AG09319 (cell line): ENCODE data around the gene RASIP1.
"Not testable (repeated sequence)": the region's sequence is repeated elsewhere in the genome, so short reads cannot be mapped to it uniquely, and the experiment has no call there.

ENCODE experiments used
- DNase-seq: peaks from one replicate; pipeline ENCODE4 v3.0.0-alpha.2; 2010; ENCODE audit warnings: low read depth; ENCODE audit errors: extremely low read depth
- TF ChIP-seq, protein P1 (sequence below): IDR thresholded peaks from 2 replicates; pipeline ENCODE4 v1.5.1; 2011; ENCODE audit warnings: low read depth, mild to moderate bottlenecking, inconsistent platforms, low read length, moderate library complexity

The RASIP1 gene

DNA sequence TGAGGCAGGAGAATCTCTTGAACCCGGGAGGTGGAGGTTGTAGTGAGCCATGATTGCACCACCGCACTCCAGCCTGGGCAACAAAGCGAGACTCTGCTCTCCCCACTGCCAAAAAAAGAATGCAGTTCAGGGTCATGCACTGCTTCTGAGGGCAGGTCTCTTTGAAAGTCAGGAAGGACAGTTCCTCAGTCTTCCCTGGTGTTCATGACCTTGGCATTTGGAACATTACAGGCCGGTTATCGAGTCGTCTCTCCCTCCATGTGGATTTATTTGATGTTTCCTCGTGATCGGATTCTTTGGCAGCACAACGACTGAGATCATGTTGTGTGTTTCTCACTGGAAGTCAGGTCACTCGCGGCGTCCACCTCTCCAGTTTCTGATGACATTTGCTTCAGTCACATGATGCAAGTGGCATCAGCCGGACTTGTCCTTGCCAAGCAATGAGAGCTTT lies 32.1 kb upstream of the RASIP1 start:
- TF ChIP-seq, protein P1, sequence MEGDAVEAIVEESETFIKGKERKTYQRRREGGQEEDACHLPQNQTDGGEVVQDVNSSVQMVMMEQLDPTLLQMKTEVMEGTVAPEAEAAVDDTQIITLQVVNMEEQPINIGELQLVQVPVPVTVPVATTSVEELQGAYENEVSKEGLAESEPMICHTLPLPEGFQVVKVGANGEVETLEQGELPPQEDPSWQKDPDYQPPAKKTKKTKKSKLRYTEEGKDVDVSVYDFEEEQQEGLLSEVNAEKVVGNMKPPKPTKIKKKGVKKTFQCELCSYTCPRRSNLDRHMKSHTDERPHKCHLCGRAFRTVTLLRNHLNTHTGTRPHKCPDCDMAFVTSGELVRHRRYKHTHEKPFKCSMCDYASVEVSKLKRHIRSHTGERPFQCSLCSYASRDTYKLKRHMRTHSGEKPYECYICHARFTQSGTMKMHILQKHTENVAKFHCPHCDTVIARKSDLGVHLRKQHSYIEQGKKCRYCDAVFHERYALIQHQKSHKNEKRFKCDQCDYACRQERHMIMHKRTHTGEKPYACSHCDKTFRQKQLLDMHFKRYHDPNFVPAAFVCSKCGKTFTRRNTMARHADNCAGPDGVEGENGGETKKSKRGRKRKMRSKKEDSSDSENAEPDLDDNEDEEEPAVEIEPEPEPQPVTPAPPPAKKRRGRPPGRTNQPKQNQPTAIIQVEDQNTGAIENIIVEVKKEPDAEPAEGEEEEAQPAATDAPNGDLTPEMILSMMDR = no peak
- no peak for DNase-seq

DNA sequence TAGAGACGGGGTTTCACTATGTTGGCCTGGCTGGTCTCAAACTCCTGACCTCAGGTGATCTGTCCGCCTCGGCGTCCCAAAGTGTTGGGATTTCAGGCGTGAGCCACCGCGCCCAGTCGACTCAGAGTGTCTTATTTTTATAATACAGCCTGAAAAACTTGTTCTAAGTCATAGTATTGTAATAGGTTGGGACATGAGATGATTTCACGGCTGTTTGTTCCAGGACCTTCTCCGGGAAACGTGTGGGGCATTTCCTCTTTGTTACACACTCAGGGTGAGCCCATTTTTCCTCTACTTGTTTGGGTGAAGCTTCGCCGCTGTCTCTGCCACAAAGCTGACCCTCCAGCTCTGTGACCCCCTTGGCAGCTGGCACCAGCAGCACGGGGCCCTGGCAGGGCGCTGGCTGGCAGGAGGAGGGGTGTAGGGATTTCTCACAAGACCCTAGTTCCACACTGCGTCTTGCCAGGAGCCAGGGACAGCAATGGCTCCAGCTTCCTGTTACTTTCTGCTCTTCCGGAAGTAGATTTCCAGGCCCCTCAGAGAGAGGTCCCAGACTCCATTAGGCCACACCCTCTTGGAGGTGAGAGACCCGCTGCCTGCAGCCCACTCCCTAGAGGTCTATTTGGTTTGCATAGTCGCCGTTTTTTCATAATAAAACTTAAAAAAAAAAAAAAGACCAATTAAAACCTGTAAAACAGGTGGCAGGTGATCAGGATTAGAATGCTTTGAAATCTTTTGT lies 30.5 kb upstream of the RASIP1 start:
- DNase-seq = no peak
- TF ChIP-seq, protein P1 = no peak

- DNase-seq = no peak
Observed at GRCh38 chr19:48770266-48770665, 29.9 kb upstream of the RASIP1 start.

DNA sequence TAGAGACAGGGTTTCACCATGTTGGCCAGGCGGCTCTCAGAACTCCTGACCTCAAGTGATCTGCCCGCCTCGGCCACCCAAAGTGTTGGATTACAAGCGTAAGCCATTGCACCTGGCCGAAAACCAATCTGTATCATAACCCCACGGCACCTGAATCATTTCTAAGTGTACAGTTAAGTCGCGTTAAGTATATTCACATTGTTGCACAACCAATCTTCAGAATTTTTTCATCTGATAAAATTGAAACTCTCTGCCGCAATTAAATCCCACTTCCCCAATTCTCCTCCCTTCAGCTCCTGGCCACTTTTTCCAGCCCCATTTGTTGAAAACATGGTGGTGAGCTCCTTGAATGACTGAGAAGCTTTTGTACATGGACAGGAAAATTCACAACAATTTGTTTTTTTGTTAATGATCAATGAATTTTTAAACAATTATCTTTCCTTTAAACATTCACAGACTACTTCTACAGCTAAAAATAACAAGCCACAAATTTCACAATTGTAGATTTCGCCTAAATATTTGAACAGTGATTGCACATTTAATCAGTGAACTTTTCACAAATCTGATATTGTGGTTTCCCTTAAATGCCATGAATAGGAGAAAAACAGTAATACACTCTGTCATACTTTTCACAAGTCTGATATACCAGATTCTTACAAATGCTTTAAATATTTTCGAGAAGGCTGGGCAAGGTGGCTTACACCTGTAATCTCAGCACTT lies 28.7 kb upstream of the RASIP1 start:
- no peak for DNase-seq

More at GRCh38 chr19:48770266-48770665, 29.9 kb upstream of the RASIP1 start:
- TF ChIP-seq, protein P1 = no peak

GRCh38 chr19:48768171-48768753 lies 27.9 kb upstream of the RASIP1 start:
- DNase-seq = not testable (repeated sequence)

More for the DNA sequence above, 28.7 kb upstream of the RASIP1 start:
- TF ChIP-seq, protein P1 = no peak

DNA sequence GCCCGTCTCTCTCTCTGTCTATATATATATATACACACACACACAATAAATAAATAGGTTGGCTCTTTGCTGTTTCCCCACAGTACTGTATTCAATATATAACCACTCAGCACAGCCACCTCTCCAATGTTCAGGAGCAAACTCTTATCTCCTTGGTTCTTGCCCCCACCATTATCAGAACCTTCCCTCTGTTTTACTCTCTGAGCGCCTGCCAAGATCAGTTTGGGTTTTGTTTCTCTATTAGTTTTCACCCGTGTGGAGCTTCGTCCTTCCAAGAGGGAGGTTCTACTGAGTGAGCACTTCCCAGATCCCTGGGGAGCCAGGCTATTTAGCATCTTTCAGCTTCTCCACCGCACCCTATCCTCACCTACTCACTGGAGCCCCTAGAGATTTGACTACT lies 25.4 kb upstream of the RASIP1 start:
- not testable (repeated sequence) for DNase-seq

GRCh38 chr19:48760504-48761205 lies 20.2 kb upstream of the RASIP1 start:
- DNase-seq = no peak
- TF ChIP-seq, protein P1 = no peak

- TF ChIP-seq, protein P1 = no peak
Observed at GRCh38 chr19:48757741-48758144, 17.3 kb upstream of the RASIP1 start.

More at GRCh38 chr19:48757741-48758144, 17.3 kb upstream of the RASIP1 start:
- no peak for DNase-seq
